K562 (cell line): ENCODE results near the gene ECHDC3. TPM values are rescaled to one million over a fixed set of nuclear protein-coding genes. Genes with fewer than 3 reads are reported as not detected.

Experiments
- ATAC-seq: fragments of 200-7000 bp; cut with Tn5 transposase; 3 replicates; pipeline ENCODE4 v1.9.1; 2020; ENCODE audit warnings: moderate library complexity
- BruUV-seq: library from RNA; stranded (reverse); fragments of 400-500 nt; replicated peaks from 2 replicates; lab custom pipeline; 2021; lab: Mats Ljungman, UMichigan
- CTCF ChIA-PET: fragments of 300-600 bp; formaldehyde crosslinking; extraction: SDS; loops from one replicate; lab custom pipeline; 2021; ENCODE audit warnings: low intra/inter-chr PET ratio; lab: Yijun Ruan, JAX
- POLR2A ChIA-PET: fragments of 300-600, 350-650 bp; sonication (Branson Sonifier 250); formaldehyde crosslinking; extraction: SDS; loops from one replicate; lab custom pipeline; 2021; ENCODE audit warnings: antibody characterized with exemption, inconsistent platforms; lab: Yijun Ruan, JAX
- DNase-seq, 4 experiments: peaks; one replicate each; pipeline versions ENCODE4 v3.0.0 to v3.0.0-alpha.2; 2011 to 2018; ENCODE audit warnings: low spot score in 3 of 4, mixed read lengths in 3 of 4; ENCODE audit errors: extremely low read depth in 1 of 4
- FAIRE-seq: peaks from 2 replicates; lab custom pipeline; 2011; peaks lifted over from hg19 to GRCh38; lab: Jason Lieb, UNC
- H2AFZ ChIP-seq: 2 replicates; pipeline ENCODE4 v1.6.0; 2011; ENCODE audit warnings: low read depth, low read length, control low read depth, inconsistent platforms
- H3K27ac ChIP-seq: fragments of 200-600 bp; 3 replicates; pipeline ENCODE4 v1.8.0; 2011; ENCODE audit warnings: low read depth, mild to moderate bottlenecking, control low read depth, inconsistent platforms, low read length, moderate library complexity, mixed read lengths; ENCODE audit errors: extremely low read depth
- H3K27me3 ChIP-seq, 2 experiments: fragments of 300-600 bp in 1 of 2; 2 replicates in 1 of 2; 3 replicates in 1 of 2; pipeline versions ENCODE4 v1.6.0 to v1.8.0; 2011; ENCODE audit warnings: inconsistent platforms in 2 of 2, low read length in 2 of 2, mild to moderate bottlenecking in 1 of 2, mixed read lengths in 1 of 2, moderate library complexity in 1 of 2; ENCODE audit not compliant: control insufficient read depth in 2 of 2, insufficient read depth in 2 of 2
- H3K36me3 ChIP-seq: fragments of 300-600 bp; 3 replicates; pipeline ENCODE4 v1.8.0; 2011; ENCODE audit warnings: mild to moderate bottlenecking, low read length, inconsistent platforms; ENCODE audit not compliant: control insufficient read depth, insufficient read depth
- H3K4me1 ChIP-seq, 2 experiments: fragments of 200-600 bp in 1 of 2; replicated peaks in 1 of 2; 2 replicates in 1 of 2; 3 replicates in 1 of 2; pipeline versions ENCODE4 v1.5.1 to v1.8.0; 2011; ENCODE audit warnings: inconsistent platforms in 2 of 2, low read length in 2 of 2, mild to moderate bottlenecking in 1 of 2, mixed read lengths in 1 of 2, moderate library complexity in 1 of 2; ENCODE audit not compliant: control insufficient read depth in 2 of 2, insufficient read depth in 2 of 2
- H3K4me2 ChIP-seq: 2 replicates; pipeline ENCODE4 v1.6.1; 2011; ENCODE audit warnings: low read length, control low read depth, inconsistent platforms, mixed read lengths; ENCODE audit not compliant: insufficient read depth
- H3K4me3 ChIP-seq: fragments of 200-600 bp; sonication (generic), shearing (Covaris generic); 2 replicates; pipeline ENCODE4 v1.5.1; 2016; ENCODE audit warnings: control low read depth, inconsistent platforms
- H3K79me2 ChIP-seq: fragments of 200-600 bp; 3 replicates; pipeline ENCODE4 v1.8.0; 2011; ENCODE audit warnings: low read length, inconsistent platforms; ENCODE audit not compliant: control insufficient read depth, insufficient read depth
- H3K9ac ChIP-seq, 2 experiments: 2 replicates each; pipeline versions ENCODE4 v1.6.0 to v1.6.1; 2011; ENCODE audit warnings: low read depth in 2 of 2, low read length in 2 of 2, control low read depth in 1 of 2, inconsistent platforms in 1 of 2, mild to moderate bottlenecking in 1 of 2, mixed read lengths in 1 of 2; ENCODE audit not compliant: insufficient read depth in 1 of 2
- H3K9me1 ChIP-seq: one replicate; pipeline ENCODE4 v1.6.0; 2011; ENCODE audit warnings: inconsistent platforms, mild to moderate bottlenecking, low read length, moderate library complexity; ENCODE audit not compliant: control insufficient read depth, insufficient read depth
- H3K9me3 ChIP-seq: replicated peaks from 2 replicates; pipeline ENCODE4 v1.5.1; 2011; ENCODE audit warnings: low read depth, low read length, inconsistent platforms; ENCODE audit not compliant: control insufficient read depth, insufficient read depth
- H4K20me1 ChIP-seq: replicated peaks from 2 replicates; pipeline ENCODE4 v1.6.1; 2011; ENCODE audit warnings: low read length, inconsistent platforms, mixed read lengths; ENCODE audit not compliant: control insufficient read depth, insufficient read depth
- ADNP ChIP-seq: fragments of 200-800 bp; sonication (Bioruptor generic); IDR thresholded peaks from 2 replicates; pipeline ENCODE4 v1.6.1; 2016; ENCODE audit warnings: missing genetic modification characterization, missing compliant biosample characterization
- DIDO1 ChIP-seq: fragments of 450-650 bp; IDR thresholded peaks from 2 replicates; pipeline ENCODE4 v1.6.1; 2016; ENCODE audit warnings: low read depth, missing biosample characterization, missing genetic modification characterization
- FOXK2 ChIP-seq, 2 experiments: fragments of 450-650 bp; IDR thresholded peaks in 1 of 2; conservative IDR thresholded peaks in 1 of 2; 2 replicates each; pipeline ENCODE4 v1.6.1; 2016; ENCODE audit warnings: low read depth in 2 of 2, mild to moderate bottlenecking in 1 of 2
- NCOA2 ChIP-seq, 2 experiments: fragments of 450-650 bp; IDR thresholded peaks; 2 replicates each; pipeline ENCODE4 v1.6.1; 2018; ENCODE audit warnings: mild to moderate bottlenecking in 2 of 2, moderate library complexity in 1 of 2; ENCODE audit not compliant: partially characterized antibody in 2 of 2
- NONO ChIP-seq, 2 experiments: fragments of 200-400 bp in 1 of 2; fragments of 450-650 bp in 1 of 2; formaldehyde crosslinking in 1 of 2; IDR thresholded peaks; 2 replicates each; pipeline ENCODE4 v1.6.1; 2017; ENCODE audit warnings: low read depth in 2 of 2, mild to moderate bottlenecking in 2 of 2, moderate library complexity in 2 of 2, low read length in 1 of 2
- SRF ChIP-seq, 2 experiments: fragments of 250-450, 450-650 bp in 1 of 2; sonication (Bioruptor Pico) in 1 of 2; sonication (generic) in 1 of 2; formaldehyde crosslinking; IDR thresholded peaks; 2 replicates each; pipeline versions ENCODE4 v1.5.0 to v1.5.1; 2020 to 2022; ENCODE audit warnings: mild to moderate bottlenecking in 1 of 2, missing genetic modification reagents in 1 of 2
- ZNF217 ChIP-seq: sonication (generic); formaldehyde crosslinking; IDR thresholded peaks from 2 replicates; pipeline ENCODE4 v1.8.0; 2022; ENCODE audit warnings: mild to moderate bottlenecking, missing genetic modification reagents
- ZNF3 ChIP-seq: fragments of 250-450 bp; sonication (Bioruptor Pico); IDR thresholded peaks from 2 replicates; pipeline ENCODE4 v1.5.0; 2021; ENCODE audit warnings: mild to moderate bottlenecking, moderate library complexity
- WGBS: fragments of 100-300 bp; shearing (Covaris generic); methylation state at CpG from one replicate; pipeline ENCODE4 v1.1.6; 2016; ENCODE audit warnings: low coverage, mixed read lengths; ENCODE audit not compliant: insufficient coverage; ENCODE audit errors: missing lambda C conversion rate; 5-methylcytosine and 5-hydroxymethylcytosine counted together
- in situ Hi-C: fragments of 300-500 bp; cut with MboI; formaldehyde crosslinking; loops from 4 replicates; pipeline ENCODE4 v1.15.0; 2018; ENCODE audit warnings: inconsistent platforms, mixed read lengths
- intact Hi-C: fragments of 100-400 bp; cut with micrococcal nuclease; formaldehyde crosslinking; loops from 2 replicates; pipeline ENCODE4 v1.14.2; 2022
- polyA plus RNA-seq, 8 experiments: library from polyadenylated mRNA; depleted of rRNA in 4 of 8; stranded (reverse) in 5 of 8; unstranded in 3 of 8; fragments of >200 nt; fragmentation: Nextera tagmentation in 2 of 8; fragmentation: Illumina TruSeq in 1 of 8; extraction: Ambion mirVana in 2 of 8; extraction: Trizol in 1 of 8; gene quantifications; 2 replicates each; pipeline versions ENCODE4 v1.2.1 to v1.2.3, GENCODE V29; 2011 to 2014; ENCODE audit warnings: inconsistent platforms in 1 of 8, missing spikeins in 1 of 8
- total RNA-seq, 7 experiments: library from RNA; depleted of rRNA in 6 of 7; stranded (reverse); fragments of >200 nt in 6 of 7; fragmentation: Illumina TruSeq in 2 of 7; extraction: Trizol in 2 of 7; gene quantifications; 2 replicates each; pipeline versions ENCODE4 v1.2.1 to v1.2.3, GENCODE V29; 2011 to 2021; ENCODE audit warnings: low replicate concordance in 1 of 7
- TF ChIP-seq, protein P1 (sequence below): sonication (generic); formaldehyde crosslinking; IDR thresholded peaks from 2 replicates; pipeline ENCODE4 v1.8.0; 2022; ENCODE audit warnings: missing genetic modification reagents, mild to moderate bottlenecking, borderline replicate concordance
- TF ChIP-seq, protein P2 (sequence below): fragments of 250-450 bp; sonication (Bioruptor Pico); IDR thresholded peaks from 2 replicates; pipeline ENCODE4 v1.4.0; 2020; ENCODE audit warnings: mild to moderate bottlenecking, moderate library complexity
- TF ChIP-seq, protein P3 (sequence below): fragments of 450-650 bp; conservative IDR thresholded peaks from 2 replicates; pipeline ENCODE4 v1.6.1; 2016; ENCODE audit warnings: missing genetic modification characterization, low read depth, mild to moderate bottlenecking, missing compliant biosample characterization, moderate library complexity
- TF ChIP-seq, protein P4 (sequence below), 2 experiments: fragments of 450-650 bp; IDR thresholded peaks; 2 replicates each; pipeline ENCODE4 v1.6.1; 2018; ENCODE audit warnings: mild to moderate bottlenecking in 2 of 2, low read depth in 1 of 2; ENCODE audit not compliant: partially characterized antibody in 2 of 2

Gene ECHDC3
- total and polyA plus RNA-seq, 9 of the 15 experiments (the other 6 are each of a cell fraction or from before 2014, with no cell fraction given): 0.53 to 21.9 (median 15.7) TPM

DNA sequence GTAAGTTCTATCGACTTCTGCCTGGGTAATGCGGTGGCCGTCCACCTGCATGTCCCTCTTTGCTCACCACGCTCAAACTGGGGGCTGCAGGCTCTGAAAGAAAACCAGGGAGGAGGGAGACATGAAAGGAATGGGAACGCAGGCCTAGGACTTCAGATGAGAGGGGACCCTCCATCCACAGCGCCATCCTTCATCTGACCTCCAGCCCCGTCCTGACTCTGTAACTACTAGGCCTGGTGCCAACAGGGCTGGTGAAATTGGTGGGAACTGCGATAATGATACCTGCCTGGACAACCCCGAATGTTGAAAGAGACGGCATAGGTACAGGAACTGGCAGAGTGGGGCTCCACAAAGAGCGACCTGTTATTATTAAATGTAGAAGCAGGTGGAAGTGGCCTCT, 1.3 kb upstream of the ECHDC3 start:
- FAIRE-seq (no peak), ATAC-seq (no peak), DNase-seq (no peak)
- Histone ChIP-seq H3K27me3 (no peaks in the 10 kb centered on the region), H3K4me1 (peaks cover 13 to 17% of the 10 kb centered on the region in 2 experiments; a peak in 4 of 5 replicates), H3K27ac (no peak overlapping the region), H3K9me1 (peaks cover 3% of the 10 kb centered on the region), H3K9me3 (no peaks in the 10 kb centered on the region), H3K79me2 (peaks cover 10% of the 10 kb centered on the region; the same call in 2 of the 3 replicates), H3K36me3 (peaks cover 5% of the 10 kb centered on the region; the same call in 1 of the 3 replicates), H3K9ac (peak overlapping the region in 1 of 2 experiments; percentile 27; a peak in 1 of 4 replicates), H2AFZ (no peak overlapping the region), H4K20me1 (no peaks in the 10 kb centered on the region), H3K4me2 (no peak overlapping the region), H3K4me3 (no peak overlapping the region)
- CTCF ChIA-PET: no interaction called here
- TF ChIP-seq SRF (CRISPR knock-in tag; IDR thresholded peaks at IDR 0.05) (no peak), NCOA2 (IDR thresholded peaks at IDR 0.05; ENCODE audit: partially characterized antibody in 2 of 2) (no peak), ZNF217 (no peak), ZNF3 (CRISPR knock-in tag) (no peak), ADNP (tag) (no peak), FOXK2 (conservative IDR thresholded peaks at IDR 0.05 in 1 of 2, IDR thresholded peaks at IDR 0.05 in 1 of 2; ENCODE audit: low read depth in 2 of 2) (no peak), DIDO1 (tag) (no peak), NONO (IDR thresholded peaks at IDR 0.05; ENCODE audit: low read depth in 2 of 2, low read length in 1 of 2) (no peak)
- TF ChIP-seq, protein P1, sequence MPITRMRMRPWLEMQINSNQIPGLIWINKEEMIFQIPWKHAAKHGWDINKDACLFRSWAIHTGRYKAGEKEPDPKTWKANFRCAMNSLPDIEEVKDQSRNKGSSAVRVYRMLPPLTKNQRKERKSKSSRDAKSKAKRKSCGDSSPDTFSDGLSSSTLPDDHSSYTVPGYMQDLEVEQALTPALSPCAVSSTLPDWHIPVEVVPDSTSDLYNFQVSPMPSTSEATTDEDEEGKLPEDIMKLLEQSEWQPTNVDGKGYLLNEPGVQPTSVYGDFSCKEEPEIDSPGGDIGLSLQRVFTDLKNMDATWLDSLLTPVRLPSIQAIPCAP (CRISPR knock-in tag): no peak
- TF ChIP-seq, protein P2, sequence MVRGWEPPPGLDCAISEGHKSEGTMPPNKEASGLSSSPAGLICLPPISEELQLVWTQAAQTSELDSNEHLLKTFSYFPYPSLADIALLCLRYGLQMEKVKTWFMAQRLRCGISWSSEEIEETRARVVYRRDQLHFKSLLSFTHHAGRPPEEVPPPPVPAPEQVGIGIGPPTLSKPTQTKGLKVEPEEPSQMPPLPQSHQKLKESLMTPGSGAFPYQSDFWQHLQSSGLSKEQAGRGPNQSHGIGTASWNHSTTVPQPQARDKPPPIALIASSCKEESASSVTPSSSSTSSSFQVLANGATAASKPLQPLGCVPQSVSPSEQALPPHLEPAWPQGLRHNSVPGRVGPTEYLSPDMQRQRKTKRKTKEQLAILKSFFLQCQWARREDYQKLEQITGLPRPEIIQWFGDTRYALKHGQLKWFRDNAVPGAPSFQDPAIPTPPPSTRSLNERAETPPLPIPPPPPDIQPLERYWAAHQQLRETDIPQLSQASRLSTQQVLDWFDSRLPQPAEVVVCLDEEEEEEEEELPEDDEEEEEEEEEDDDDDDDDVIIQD (CRISPR knock-in tag): no peak
- TF ChIP-seq, protein P3, sequence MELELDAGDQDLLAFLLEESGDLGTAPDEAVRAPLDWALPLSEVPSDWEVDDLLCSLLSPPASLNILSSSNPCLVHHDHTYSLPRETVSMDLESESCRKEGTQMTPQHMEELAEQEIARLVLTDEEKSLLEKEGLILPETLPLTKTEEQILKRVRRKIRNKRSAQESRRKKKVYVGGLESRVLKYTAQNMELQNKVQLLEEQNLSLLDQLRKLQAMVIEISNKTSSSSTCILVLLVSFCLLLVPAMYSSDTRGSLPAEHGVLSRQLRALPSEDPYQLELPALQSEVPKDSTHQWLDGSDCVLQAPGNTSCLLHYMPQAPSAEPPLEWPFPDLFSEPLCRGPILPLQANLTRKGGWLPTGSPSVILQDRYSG (tag): no peak
- TF ChIP-seq, protein P4, sequence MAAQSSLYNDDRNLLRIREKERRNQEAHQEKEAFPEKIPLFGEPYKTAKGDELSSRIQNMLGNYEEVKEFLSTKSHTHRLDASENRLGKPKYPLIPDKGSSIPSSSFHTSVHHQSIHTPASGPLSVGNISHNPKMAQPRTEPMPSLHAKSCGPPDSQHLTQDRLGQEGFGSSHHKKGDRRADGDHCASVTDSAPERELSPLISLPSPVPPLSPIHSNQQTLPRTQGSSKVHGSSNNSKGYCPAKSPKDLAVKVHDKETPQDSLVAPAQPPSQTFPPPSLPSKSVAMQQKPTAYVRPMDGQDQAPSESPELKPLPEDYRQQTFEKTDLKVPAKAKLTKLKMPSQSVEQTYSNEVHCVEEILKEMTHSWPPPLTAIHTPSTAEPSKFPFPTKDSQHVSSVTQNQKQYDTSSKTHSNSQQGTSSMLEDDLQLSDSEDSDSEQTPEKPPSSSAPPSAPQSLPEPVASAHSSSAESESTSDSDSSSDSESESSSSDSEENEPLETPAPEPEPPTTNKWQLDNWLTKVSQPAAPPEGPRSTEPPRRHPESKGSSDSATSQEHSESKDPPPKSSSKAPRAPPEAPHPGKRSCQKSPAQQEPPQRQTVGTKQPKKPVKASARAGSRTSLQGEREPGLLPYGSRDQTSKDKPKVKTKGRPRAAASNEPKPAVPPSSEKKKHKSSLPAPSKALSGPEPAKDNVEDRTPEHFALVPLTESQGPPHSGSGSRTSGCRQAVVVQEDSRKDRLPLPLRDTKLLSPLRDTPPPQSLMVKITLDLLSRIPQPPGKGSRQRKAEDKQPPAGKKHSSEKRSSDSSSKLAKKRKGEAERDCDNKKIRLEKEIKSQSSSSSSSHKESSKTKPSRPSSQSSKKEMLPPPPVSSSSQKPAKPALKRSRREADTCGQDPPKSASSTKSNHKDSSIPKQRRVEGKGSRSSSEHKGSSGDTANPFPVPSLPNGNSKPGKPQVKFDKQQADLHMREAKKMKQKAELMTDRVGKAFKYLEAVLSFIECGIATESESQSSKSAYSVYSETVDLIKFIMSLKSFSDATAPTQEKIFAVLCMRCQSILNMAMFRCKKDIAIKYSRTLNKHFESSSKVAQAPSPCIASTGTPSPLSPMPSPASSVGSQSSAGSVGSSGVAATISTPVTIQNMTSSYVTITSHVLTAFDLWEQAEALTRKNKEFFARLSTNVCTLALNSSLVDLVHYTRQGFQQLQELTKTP (IDR thresholded peaks at IDR 0.05; ENCODE audit: low read depth in 1 of 2, partially characterized antibody in 2 of 2): no peak
- no TSS peak for BruUV-seq
- in situ Hi-C loops: no loop called here
- intact Hi-C loops: no loop called here
- 88% methylated on average over 9 of the region's 11 CpGs for WGBS
- POLR2A ChIA-PET: interaction anchor here (0.6 kb wide), 1 partner anchor 42 kb away, joined by 3 read pairs; no protein-coding TSS in a partner anchor
